OCI-LY7 (cell line): ENCODE measurements around the gene TYW5. TPM values are rescaled to one million over a fixed set of nuclear protein-coding genes. Genes with fewer than 3 reads are reported as not detected.

Experiments used
- BruUV-seq: library from RNA; stranded (reverse); fragments of 400-500 nt; replicated peaks from 2 replicates; lab custom pipeline; 2021; lab: Mats Ljungman, UMichigan
- CTCF ChIA-PET: fragments of 300-600 bp; sonication (Branson Sonifier 250); formaldehyde crosslinking; loops from one replicate; lab custom pipeline; 2022; ENCODE audit warnings: antibody characterized with exemption; ENCODE audit not compliant: unreplicated experiment; lab: Charles Lee
- POLR2A ChIA-PET: fragments of 300-600 bp; sonication (Branson Sonifier 250); formaldehyde crosslinking; loops from one replicate; lab custom pipeline; 2022; ENCODE audit warnings: antibody characterized with exemption; lab: Charles Lee
- DNase-seq: peaks from one replicate; pipeline ENCODE4 v3.0.0-alpha.2; 2015; ENCODE audit warnings: low spot score
- H2AFZ ChIP-seq: fragments of 200-600 bp; sonication (generic), shearing (Covaris generic); 2 replicates; pipeline ENCODE4 v1.6.1; 2014; ENCODE audit warnings: mild to moderate bottlenecking, antibody characterized with exemption, low read length, moderate library complexity
- H3K27ac ChIP-seq: fragments of 200-600 bp; sonication (generic); 2 replicates; pipeline ENCODE4 v1.5.1; 2014; ENCODE audit warnings: mixed run types, low read depth, mild to moderate bottlenecking, moderate library complexity, low read length, inconsistent platforms; ENCODE audit not compliant: poor library complexity, severe bottlenecking
- H3K36me3 ChIP-seq: fragments of 200-600 bp; sonication (generic); 2 replicates; pipeline ENCODE4 v1.6.1; 2014; ENCODE audit warnings: mild to moderate bottlenecking, antibody characterized with exemption, low read length, moderate library complexity, mixed read lengths; ENCODE audit not compliant: insufficient read depth
- H3K4me1 ChIP-seq: fragments of 200-600 bp; sonication (generic); 2 replicates; pipeline ENCODE4 v1.5.1; 2014; ENCODE audit warnings: mild to moderate bottlenecking, low read length; ENCODE audit not compliant: insufficient read depth, poor library complexity, severe bottlenecking
- H3K4me2 ChIP-seq: fragments of 200-600 bp; sonication (generic); 2 replicates; pipeline ENCODE4 v1.6.1; 2014; ENCODE audit warnings: mild to moderate bottlenecking, low read length
- H3K4me3 ChIP-seq: fragments of 200-600 bp; sonication (generic); 2 replicates; pipeline ENCODE4 v1.5.1; 2014; ENCODE audit warnings: mild to moderate bottlenecking, low read depth, low read length; ENCODE audit not compliant: poor library complexity, severe bottlenecking
- H3K79me2 ChIP-seq: fragments of 200-600 bp; sonication (generic); 2 replicates; pipeline ENCODE4 v1.6.1; 2016; ENCODE audit warnings: low read depth, mild to moderate bottlenecking, low read length, moderate library complexity, mixed read lengths; ENCODE audit not compliant: insufficient read depth
- H3K9me2 ChIP-seq: fragments of 200-600 bp; sonication (generic); 2 replicates; pipeline ENCODE4 v1.6.1; 2016; ENCODE audit warnings: mild to moderate bottlenecking, low read length, mixed read lengths; ENCODE audit not compliant: insufficient read depth
- H3K9me3 ChIP-seq: fragments of 200-600 bp; sonication (generic); 2 replicates; pipeline ENCODE4 v1.6.1; 2014; ENCODE audit warnings: mild to moderate bottlenecking, mixed run types, low read length, mixed read lengths
- H4K20me1 ChIP-seq: fragments of 200-600 bp; sonication (generic); 2 replicates; pipeline ENCODE4 v1.6.1; 2014; ENCODE audit warnings: mild to moderate bottlenecking, antibody characterized with exemption, low read length, moderate library complexity, mixed read lengths; ENCODE audit not compliant: insufficient read depth
- CTCF ChIP-seq: fragments of 200-600 bp; sonication (generic); conservative IDR thresholded peaks from 2 replicates; pipeline ENCODE4 v1.5.1; 2014; ENCODE audit warnings: mild to moderate bottlenecking, antibody characterized with exemption, low read length, moderate library complexity, mixed read lengths
- EZH2phosphoT487 ChIP-seq: fragments of 200-600 bp; sonication (generic); IDR thresholded peaks from 2 replicates; pipeline ENCODE4 v1.6.1; 2018; ENCODE audit warnings: low read depth, borderline replicate concordance, mild to moderate bottlenecking, mixed run types, antibody characterized with exemption, low read length, moderate library complexity, mixed read lengths
- intact Hi-C: fragments of 100-400 bp; cut with micrococcal nuclease; formaldehyde crosslinking; loops from one replicate; pipeline ENCODE4 v1.10.0; 2022; ENCODE audit not compliant: unreplicated experiment
- total RNA-seq, 2 experiments: library from RNA; depleted of rRNA in 1 of 2; stranded (reverse); fragments of >200 nt in 1 of 2; shearing (Covaris generic) in 1 of 2; gene quantifications; 2 replicates each; pipeline ENCODE4 v1.2.3, GENCODE V29; 2014 to 2022

The TYW5 gene
- total RNA-seq, 2 experiments from 2014 or later: 7.1 to 8.9 TPM

- no peaks in the 10 kb centered on the region for H3K9me3 ChIP-seq
- H3K36me3 ChIP-seq: peaks cover 78% of the 10 kb centered on the region
- TF ChIP-seq CTCF (peak; percentile 74), EZH2phosphoT487 (no peak)
- H3K4me1 ChIP-seq: no peaks in the 10 kb centered on the region
- ChIA-PET CTCF (no interaction called here), POLR2A (interaction anchor here (0.6 to 1.3 kb wide), 6 partner anchors 9 to 725 kb away, joined by 3 to 5 read pairs (median 3); no protein-coding TSS in a partner anchor)
- H3K4me3 ChIP-seq: no peak overlapping the region
- H3K9me2 ChIP-seq: no peaks in the 10 kb centered on the region
- intact Hi-C loops: loop anchor here (2.0 to 10.0 kb wide), 2 partner anchors 76 to 236 kb away; no protein-coding TSS in a partner anchor
- H3K4me2 ChIP-seq: no peak overlapping the region
- peak; percentile 53 for DNase-seq
- no peaks in the 10 kb centered on the region for H3K79me2 ChIP-seq
- no TSS peak for BruUV-seq
- H3K27ac ChIP-seq: no peak overlapping the region
- H4K20me1 ChIP-seq: peaks cover 6% of the 10 kb centered on the region
- H2AFZ ChIP-seq: no peak overlapping the region
Measured at GRCh38 chr2:199940373-199940772, 14.9 kb downstream of the TYW5 start.

GRCh38 chr2:199936554-199936953, 18.7 kb downstream of the TYW5 start:
- Histone ChIP-seq H3K4me3 (no peak overlapping the region), H3K4me1 (no peaks in the 10 kb centered on the region), H3K79me2 (no peaks in the 10 kb centered on the region), H3K9me3 (no peaks in the 10 kb centered on the region), H2AFZ (no peak overlapping the region), H4K20me1 (peaks cover 6% of the 10 kb centered on the region), H3K27ac (no peak overlapping the region), H3K9me2 (no peaks in the 10 kb centered on the region), H3K4me2 (no peak overlapping the region), H3K36me3 (peaks cover 84% of the 10 kb centered on the region)
- DNase-seq: no peak
- BruUV-seq: no TSS peak
- POLR2A ChIA-PET: interaction anchor here (0.7 to 1.0 kb wide), 2 partner anchors 12 to 26 kb away, joined by 3 to 5 read pairs; partner anchors contain the start of gene C2orf69
- intact Hi-C loops: no loop called here
- TF ChIP-seq CTCF: no peak
- no peak for TF ChIP-seq EZH2phosphoT487
- CTCF ChIA-PET: no interaction called here

GRCh38 chr2:199933466-199933865, 21.8 kb downstream of the TYW5 start:
- Histone ChIP-seq H3K4me2 (no peak overlapping the region), H2AFZ (no peak overlapping the region), H4K20me1 (peaks cover 2% of the 10 kb centered on the region), H3K27ac (no peak overlapping the region), H3K9me2 (no peaks in the 10 kb centered on the region), H3K79me2 (peaks cover 4% of the 10 kb centered on the region; the same call in 1 of the 2 replicates), H3K4me3 (no peak overlapping the region), H3K4me1 (no peaks in the 10 kb centered on the region), H3K9me3 (no peaks in the 10 kb centered on the region), H3K36me3 (peaks cover 92% of the 10 kb centered on the region)
- no TSS peak for BruUV-seq
- DNase-seq: no peak
- ChIA-PET POLR2A (interaction anchor here (1.0 to 1.4 kb wide), 2 partner anchors 10 to 17 kb away, joined by 3 to 4 read pairs; no protein-coding TSS in a partner anchor), CTCF (no interaction called here)
- intact Hi-C loops: no loop called here
- TF ChIP-seq EZH2phosphoT487 (no peak), CTCF (no peak)
